8988T (cell line): Measurements from ENCODE around the gene PAK5.

Experiments
- DNase-seq: peaks from one replicate; pipeline ENCODE4 v3.0.0; 2011

PAK5 gene

GRCh38 chr20:9775176-9775575 is 63.7 kb downstream of the PAK5 start:
- no peak for DNase-seq

GRCh38 chr20:9769954-9770353 is 68.9 kb downstream of the PAK5 start:
- no peak for DNase-seq

GRCh38 chr20:9761476-9761875 is 77.4 kb downstream of the PAK5 start:
- no peak for DNase-seq

GRCh38 chr20:9759392-9759791 is 79.5 kb downstream of the PAK5 start:
- no peak for DNase-seq

GRCh38 chr20:9758752-9759151 is 80.1 kb downstream of the PAK5 start:
- no peak for DNase-seq

GRCh38 chr20:9756660-9757059 is 82.2 kb downstream of the PAK5 start:
- DNase-seq: no peak

- DNase-seq: no peak
Measured at GRCh38 chr20:9755301-9755700, 83.6 kb downstream of the PAK5 start.

GRCh38 chr20:9744551-9744950 is 94.3 kb downstream of the PAK5 start:
- DNase-seq: no peak

- DNase-seq: no peak
Measured at GRCh38 chr20:9743871-9744270, 95.0 kb downstream of the PAK5 start.

- no peak for DNase-seq
Measured at GRCh38 chr20:9742821-9743220, 96.1 kb downstream of the PAK5 start.

GRCh38 chr20:9741996-9742395 is 96.9 kb downstream of the PAK5 start:
- DNase-seq: no peak

- DNase-seq: no peak
Measured at GRCh38 chr20:9740486-9740885, 98.4 kb downstream of the PAK5 start.

GRCh38 chr20:9739991-9740390 is 98.9 kb downstream of the PAK5 start:
- DNase-seq: no peak

GRCh38 chr20:9736373-9736772 is 102.5 kb downstream of the PAK5 start:
- no peak for DNase-seq

GRCh38 chr20:9723501-9724202 is 115.2 kb downstream of the PAK5 start:
- DNase-seq: no peak

GRCh38 chr20:9711872-9712271 is 127.0 kb downstream of the PAK5 start:
- no peak for DNase-seq

GRCh38 chr20:9710685-9711084 is 128.2 kb downstream of the PAK5 start:
- DNase-seq: no peak

GRCh38 chr20:9705722-9706476 is 133.0 kb downstream of the PAK5 start:
- DNase-seq: no peak

GRCh38 chr20:9699181-9699580 is 139.7 kb downstream of the PAK5 start:
- DNase-seq: no peak

GRCh38 chr20:9689041-9689440 is 149.8 kb downstream of the PAK5 start:
- DNase-seq: no peak

GRCh38 chr20:9686866-9687265 is 152.0 kb downstream of the PAK5 start:
- no peak for DNase-seq

- no peak for DNase-seq
Measured at GRCh38 chr20:9686455-9686854, 152.4 kb downstream of the PAK5 start.

- DNase-seq: no peak
Measured at GRCh38 chr20:9686001-9686400, 152.9 kb downstream of the PAK5 start.

GRCh38 chr20:9685011-9685410 is 153.9 kb downstream of the PAK5 start:
- no peak for DNase-seq
